COLO668 (cell line): ENCODE data around the gene BMAL1.
A peak's percentile ranks its signal among the peaks of the same experiment; 100 is the strongest.

Experiments used
- DNase-seq: peaks from one replicate; lab custom pipeline; 2025; ENCODE audit not compliant: unreplicated experiment; lab: John Stamatoyannopoulos, UW

Gene BMAL1

GRCh38 chr11:13339195-13340153 lies 61.9 kb downstream of the BMAL1 start:
- DNase-seq: no peak

GRCh38 chr11:13341026-13341425 lies 63.4 kb downstream of the BMAL1 start:
- DNase-seq: no peak

- DNase-seq: no peak
Measured at GRCh38 chr11:13343067-13343466, 65.5 kb downstream of the BMAL1 start.

GRCh38 chr11:13343931-13344717 lies 66.5 kb downstream of the BMAL1 start:
- peak; percentile 74 for DNase-seq

- DNase-seq: no peak
Measured at GRCh38 chr11:13344818-13345217, 67.2 kb downstream of the BMAL1 start.

- DNase-seq: no peak
Measured at GRCh38 chr11:13346470-13346869, 68.9 kb downstream of the BMAL1 start.

GRCh38 chr11:13347901-13348300 lies 70.3 kb downstream of the BMAL1 start:
- DNase-seq: no peak

- no peak for DNase-seq
Measured at GRCh38 chr11:13348305-13348704, 70.7 kb downstream of the BMAL1 start.

GRCh38 chr11:13349046-13349445 lies 71.5 kb downstream of the BMAL1 start:
- DNase-seq: no peak

GRCh38 chr11:13349581-13349980 lies 72.0 kb downstream of the BMAL1 start:
- DNase-seq: no peak

GRCh38 chr11:13352711-13353110 lies 75.1 kb downstream of the BMAL1 start:
- no peak for DNase-seq

- DNase-seq: no peak
Measured at GRCh38 chr11:13354335-13354734, 76.7 kb downstream of the BMAL1 start.

GRCh38 chr11:13355191-13355590 lies 77.6 kb downstream of the BMAL1 start:
- DNase-seq: no peak

- DNase-seq: no peak
Measured at GRCh38 chr11:13357232-13357631, 79.6 kb downstream of the BMAL1 start.

- DNase-seq: no peak
Measured at GRCh38 chr11:13358596-13359270, 81.1 kb downstream of the BMAL1 start.

GRCh38 chr11:13362596-13363109 lies 85.1 kb downstream of the BMAL1 start:
- no peak for DNase-seq

- no peak for DNase-seq
Measured at GRCh38 chr11:13364388-13364787, 86.8 kb downstream of the BMAL1 start.

GRCh38 chr11:13366266-13367026 lies 88.9 kb downstream of the BMAL1 start:
- no peak for DNase-seq

GRCh38 chr11:13367115-13367514 lies 89.5 kb downstream of the BMAL1 start:
- no peak for DNase-seq

- DNase-seq: no peak
Measured at GRCh38 chr11:13368041-13368446, 90.5 kb downstream of the BMAL1 start.
